ENCODE results near the gene ESPN. TPM values are rescaled to one million over a fixed set of nuclear protein-coding genes. Genes with fewer than 3 reads are reported as not detected.
"Not testable (repeated sequence)": the region's sequence is repeated elsewhere in the genome, so short reads cannot be mapped to it uniquely, and the experiment has no call there.

ESPN gene
- total RNA-seq, 3 donors from 2014 or later (not counting 1 experiment from before 2014, with no cell fraction given): 1.1 to 2.0 (median 1.7) TPM

DNA sequence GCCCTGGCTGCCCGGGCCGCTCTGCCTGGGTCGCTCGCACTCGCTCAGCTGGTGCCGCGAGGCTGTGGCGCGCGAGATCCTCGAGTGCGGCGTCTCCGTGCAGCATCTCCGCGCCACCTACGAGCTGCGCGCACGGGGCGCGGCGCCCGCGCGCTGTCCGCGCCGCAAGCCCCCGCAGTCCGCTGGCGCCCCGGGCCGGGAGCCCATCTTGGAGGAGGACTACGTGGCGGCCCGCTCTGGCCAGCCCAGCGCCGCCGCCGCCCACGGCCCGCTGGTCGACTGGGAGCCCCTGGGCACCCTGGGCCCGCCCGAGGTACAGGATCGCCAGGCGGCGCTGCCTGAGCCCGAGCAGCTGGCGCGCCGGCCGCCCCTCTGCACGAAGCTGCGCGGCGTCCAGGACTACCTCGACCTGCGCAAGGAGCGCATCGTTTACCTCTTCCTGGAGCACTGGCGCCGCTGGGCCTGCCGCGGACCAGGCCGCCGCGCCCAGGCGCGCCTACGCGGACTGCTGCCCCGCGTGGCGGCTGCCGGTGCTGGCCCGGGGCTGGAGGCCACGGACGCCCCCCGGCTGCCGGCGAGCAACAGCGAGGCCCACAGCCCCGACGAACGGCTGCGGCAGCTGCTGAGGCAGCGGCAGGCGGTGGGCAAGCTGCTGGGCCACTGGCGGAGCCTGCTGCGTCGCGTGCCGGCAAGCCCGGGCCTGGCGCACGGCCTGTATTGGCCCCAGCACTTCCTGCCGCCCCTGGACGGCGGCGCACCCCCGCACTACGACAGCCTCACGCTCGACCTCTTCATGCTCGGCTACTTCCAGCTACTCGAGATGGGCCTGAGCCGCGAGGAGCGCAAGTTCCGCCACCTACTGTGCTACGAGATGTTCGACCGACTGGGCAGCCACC is 30.5 kb downstream of the ESPN start:
- H3K27ac ChIP-seq (ENCODE audit: low read length): no peak overlapping the region
- Mint-ChIP-seq H3K4me3 (no peak overlapping the region), H3K36me3 (no peaks in the 10 kb centered on the region), H3K4me1 (peaks cover 7 to 15% of the 10 kb centered on the region in 2 donors), H3K9me3 (no peaks in the 10 kb centered on the region), H3K27ac (no peak overlapping the region), H3K27me3 (ENCODE audit: low read depth in 2 of 2) (peaks cover 22 to 28% of the 10 kb centered on the region in 2 donors)
- no peaks in the 10 kb centered on the region for H3K27me3 ChIP-seq (ENCODE audit: control insufficient read depth, insufficient read depth, low read length)
- H3K4me1 ChIP-seq (ENCODE audit: control insufficient read depth, insufficient read depth, low read length): peaks cover 8% of the 10 kb centered on the region
- TF ChIP-seq, protein P1, sequence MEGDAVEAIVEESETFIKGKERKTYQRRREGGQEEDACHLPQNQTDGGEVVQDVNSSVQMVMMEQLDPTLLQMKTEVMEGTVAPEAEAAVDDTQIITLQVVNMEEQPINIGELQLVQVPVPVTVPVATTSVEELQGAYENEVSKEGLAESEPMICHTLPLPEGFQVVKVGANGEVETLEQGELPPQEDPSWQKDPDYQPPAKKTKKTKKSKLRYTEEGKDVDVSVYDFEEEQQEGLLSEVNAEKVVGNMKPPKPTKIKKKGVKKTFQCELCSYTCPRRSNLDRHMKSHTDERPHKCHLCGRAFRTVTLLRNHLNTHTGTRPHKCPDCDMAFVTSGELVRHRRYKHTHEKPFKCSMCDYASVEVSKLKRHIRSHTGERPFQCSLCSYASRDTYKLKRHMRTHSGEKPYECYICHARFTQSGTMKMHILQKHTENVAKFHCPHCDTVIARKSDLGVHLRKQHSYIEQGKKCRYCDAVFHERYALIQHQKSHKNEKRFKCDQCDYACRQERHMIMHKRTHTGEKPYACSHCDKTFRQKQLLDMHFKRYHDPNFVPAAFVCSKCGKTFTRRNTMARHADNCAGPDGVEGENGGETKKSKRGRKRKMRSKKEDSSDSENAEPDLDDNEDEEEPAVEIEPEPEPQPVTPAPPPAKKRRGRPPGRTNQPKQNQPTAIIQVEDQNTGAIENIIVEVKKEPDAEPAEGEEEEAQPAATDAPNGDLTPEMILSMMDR (IDR thresholded peaks at IDR 0.05): no peak
- intact Hi-C loops (cut with micrococcal nuclease): no loop called here
- no peaks in the 10 kb centered on the region for H3K36me3 ChIP-seq (ENCODE audit: control insufficient read depth, insufficient read depth, low read length)
- no peaks in the 10 kb centered on the region for H3K9me3 ChIP-seq (ENCODE audit: control insufficient read depth, insufficient read depth, low read length)
- 6% methylated on average over 115 of the region's 115 CpGs for WGBS (ENCODE audit: insufficient coverage)
- ATAC-seq (peak; percentile 23 to 40 (median 29)), DNase-seq (peak in 1 of 2 donors; percentile 71)
- H3K4me3 ChIP-seq (ENCODE audit: low read length): no peak overlapping the region

DNA sequence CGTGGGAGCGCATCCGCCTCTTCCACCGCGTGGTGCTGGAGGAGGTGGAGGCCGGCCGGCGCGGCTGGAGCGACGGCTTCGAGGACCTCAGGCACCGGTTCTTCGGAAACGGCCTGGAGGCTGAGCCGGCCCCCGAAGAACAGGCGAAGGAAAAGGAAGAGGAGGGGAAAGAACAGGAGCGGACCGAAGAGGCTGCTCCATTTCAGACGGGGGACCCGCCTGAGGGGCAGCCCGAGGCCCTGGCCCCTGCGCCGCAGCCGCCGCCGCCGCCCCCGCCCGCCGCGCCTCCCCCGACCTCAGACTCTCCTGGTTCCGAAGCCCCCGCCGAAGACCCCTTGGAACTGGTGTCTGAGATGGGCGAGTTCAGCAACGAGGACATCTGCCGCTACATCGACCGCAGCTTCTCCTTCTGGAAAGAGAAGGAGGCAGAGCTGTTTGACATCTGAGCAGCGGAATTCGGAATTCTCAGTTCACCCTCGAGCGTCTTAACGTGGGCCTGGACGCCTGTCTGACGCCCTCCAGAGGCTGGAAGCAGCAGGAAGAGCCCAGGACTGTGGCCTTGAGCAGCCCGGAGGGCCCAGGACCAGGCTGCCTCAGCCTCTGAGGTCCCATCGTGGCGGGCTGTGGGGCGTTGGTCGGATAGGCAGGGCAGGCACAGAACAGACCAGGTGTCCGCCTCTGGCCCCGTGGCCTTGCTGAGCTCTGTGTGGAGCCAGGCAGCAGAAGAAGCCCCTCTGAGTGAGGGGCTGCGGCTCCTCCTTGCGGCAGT is 31.4 kb downstream of the ESPN start:
- 43% methylated on average over 58 of the region's 58 CpGs for WGBS (ENCODE audit: insufficient coverage)
- H3K4me3 Mint-ChIP-seq; H3K9me3 ChIP-seq (ENCODE audit: control insufficient read depth, insufficient read depth, low read length); H3K36me3 Mint-ChIP-seq; ATAC-seq; H3K9me3 Mint-ChIP-seq; H3K36me3 ChIP-seq (ENCODE audit: control insufficient read depth, insufficient read depth, low read length); H3K27ac ChIP-seq (ENCODE audit: low read length); H3K4me3 ChIP-seq (ENCODE audit: low read length); H3K27ac Mint-ChIP-seq; DNase-seq; intact Hi-C loops (cut with micrococcal nuclease); H3K27me3 ChIP-seq (ENCODE audit: control insufficient read depth, insufficient read depth, low read length): not testable (repeated sequence)
- H3K4me1 Mint-ChIP-seq: peaks cover 13 to 23% of the 10 kb centered on the region in 2 donors
- peaks cover 22 to 25% of the 10 kb centered on the region in 2 donors for H3K27me3 Mint-ChIP-seq (ENCODE audit: low read depth in 2 of 2)
- H3K4me1 ChIP-seq (ENCODE audit: control insufficient read depth, insufficient read depth, low read length): peaks cover 16% of the 10 kb centered on the region

DNA sequence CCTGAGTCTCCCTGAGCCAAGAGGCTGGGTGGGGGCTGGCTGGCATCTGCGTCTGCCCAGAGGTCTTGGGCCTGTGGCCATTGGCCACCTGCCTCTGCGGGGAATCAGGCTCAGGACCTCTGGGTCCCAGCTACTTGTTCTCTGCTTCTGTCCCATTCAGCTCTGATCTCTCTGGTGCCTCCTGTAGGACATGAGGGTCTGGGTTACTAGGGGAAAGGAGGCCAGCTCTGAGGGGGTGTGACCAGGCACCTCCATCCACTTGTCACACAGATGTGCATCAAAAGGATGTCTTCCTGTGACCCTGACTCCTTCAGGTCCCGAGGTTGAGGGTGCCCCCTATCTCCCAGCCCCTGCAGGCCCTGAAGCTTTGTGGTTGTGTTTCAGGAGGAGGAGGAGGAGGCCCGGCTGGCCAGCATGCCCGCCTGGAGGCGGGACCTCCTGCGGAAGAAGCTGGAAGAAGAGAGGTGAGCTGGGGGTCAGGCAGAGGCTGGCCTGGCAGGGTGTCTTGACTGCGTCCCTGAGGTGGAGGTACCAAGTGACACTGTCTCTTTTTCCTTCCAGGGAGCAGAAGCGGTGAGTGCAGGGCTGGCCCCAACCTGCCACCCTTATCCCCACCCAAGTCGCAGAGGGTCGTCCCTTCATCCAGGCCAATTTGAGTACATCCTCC is 32.4 kb downstream of the ESPN start:
- DNase-seq (no peak), ATAC-seq (no peak)
- peaks cover 13 to 24% of the 10 kb centered on the region in 2 donors for H3K4me1 Mint-ChIP-seq
- H3K27ac ChIP-seq (ENCODE audit: low read length): no peak overlapping the region
- no peaks in the 10 kb centered on the region for H3K9me3 ChIP-seq (ENCODE audit: control insufficient read depth, insufficient read depth, low read length)
- H3K36me3 Mint-ChIP-seq: no peaks in the 10 kb centered on the region
- H3K36me3 ChIP-seq (ENCODE audit: control insufficient read depth, insufficient read depth, low read length): no peaks in the 10 kb centered on the region
- H3K9me3 Mint-ChIP-seq: no peaks in the 10 kb centered on the region
- no peaks in the 10 kb centered on the region for H3K27me3 ChIP-seq (ENCODE audit: control insufficient read depth, insufficient read depth, low read length)
- H3K27me3 Mint-ChIP-seq (ENCODE audit: low read depth in 2 of 2): peaks cover 22% of the 10 kb centered on the region in 2 donors
- intact Hi-C loops (cut with micrococcal nuclease): no loop called here
- peaks cover 26% of the 10 kb centered on the region for H3K4me1 ChIP-seq (ENCODE audit: control insufficient read depth, insufficient read depth, low read length)
- TF ChIP-seq, protein P1 (IDR thresholded peaks at IDR 0.05): no peak
- H3K27ac Mint-ChIP-seq: peak overlapping the region in 1 of 2 donors; percentile 21
- WGBS (ENCODE audit: insufficient coverage): 87% methylated on average over 11 of the region's 11 CpGs
- H3K4me3 ChIP-seq (ENCODE audit: low read length): no peak overlapping the region
- no peak overlapping the region for H3K4me3 Mint-ChIP-seq
